NCI-H146 (cell line): ENCODE results near the gene CAMTA1.
A peak's percentile ranks its signal among the peaks of the same experiment; 100 is the strongest.
"Not testable (repeated sequence)": the region's sequence is repeated elsewhere in the genome, so short reads cannot be mapped to it uniquely, and the experiment has no call there.

Experiments used
- DNase-seq: peaks from one replicate; lab custom pipeline; 2025; lab: John Stamatoyannopoulos, UW

CAMTA1 gene

GRCh38 chr1:7771823-7772299 is 986.6 kb downstream of the CAMTA1 start:
- DNase-seq = no peak

GRCh38 chr1:7777591-7777990 is 992.3 kb downstream of the CAMTA1 start:
- no peak for DNase-seq

DNA sequence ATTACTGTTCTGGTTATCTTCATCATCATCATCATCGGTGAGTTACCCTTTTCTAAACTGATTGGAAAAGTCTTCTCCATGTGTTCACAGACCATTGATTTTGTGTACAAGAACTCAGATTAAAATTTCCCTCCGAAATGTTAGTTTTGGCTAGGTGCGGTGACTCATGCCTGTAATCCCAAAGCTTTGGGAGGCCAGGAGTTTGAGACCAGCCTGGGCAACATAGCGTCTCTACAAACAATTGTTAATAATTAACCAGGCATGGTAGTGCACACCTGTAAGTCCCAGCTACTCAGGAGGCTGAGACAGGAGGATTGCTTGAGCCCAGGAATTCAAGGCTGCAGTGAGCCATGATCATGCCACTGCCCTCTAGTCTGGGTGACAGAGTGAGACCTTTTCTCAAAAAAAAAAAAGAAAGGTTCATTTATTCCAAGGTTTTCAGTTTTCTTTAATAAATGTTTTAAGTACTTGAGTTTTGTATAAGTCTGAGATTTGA is 992.9 kb downstream of the CAMTA1 start:
- no peak for DNase-seq

- DNase-seq = no peak
These were observed 995.7 kb downstream of the CAMTA1 start for GRCh38 chr1:7780976-7781375.

DNA sequence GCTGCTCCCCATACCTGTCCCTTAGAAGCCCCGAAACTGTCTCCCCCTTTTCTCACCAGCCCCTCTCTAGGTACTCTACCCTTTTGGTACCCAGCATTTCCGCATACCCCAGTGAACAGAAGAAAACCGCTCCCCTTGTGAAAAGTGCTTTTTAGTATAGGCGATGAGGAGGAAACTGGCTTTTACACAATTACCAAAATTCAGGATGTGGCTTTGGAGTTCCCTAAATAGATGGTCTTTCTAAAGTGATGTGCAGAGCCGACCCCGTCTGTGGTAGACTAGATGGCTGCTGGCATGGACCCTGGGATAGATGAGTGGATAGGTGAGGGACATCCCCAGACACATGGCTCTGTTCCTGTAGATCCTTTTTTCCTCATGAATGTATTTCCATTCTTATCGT is 996.2 kb downstream of the CAMTA1 start:
- no peak for DNase-seq

GRCh38 chr1:7781923-7782495 is 996.8 kb downstream of the CAMTA1 start:
- no peak for DNase-seq

GRCh38 chr1:7783178-7783711 is 998.0 kb downstream of the CAMTA1 start:
- DNase-seq = peak; percentile 84

DNA sequence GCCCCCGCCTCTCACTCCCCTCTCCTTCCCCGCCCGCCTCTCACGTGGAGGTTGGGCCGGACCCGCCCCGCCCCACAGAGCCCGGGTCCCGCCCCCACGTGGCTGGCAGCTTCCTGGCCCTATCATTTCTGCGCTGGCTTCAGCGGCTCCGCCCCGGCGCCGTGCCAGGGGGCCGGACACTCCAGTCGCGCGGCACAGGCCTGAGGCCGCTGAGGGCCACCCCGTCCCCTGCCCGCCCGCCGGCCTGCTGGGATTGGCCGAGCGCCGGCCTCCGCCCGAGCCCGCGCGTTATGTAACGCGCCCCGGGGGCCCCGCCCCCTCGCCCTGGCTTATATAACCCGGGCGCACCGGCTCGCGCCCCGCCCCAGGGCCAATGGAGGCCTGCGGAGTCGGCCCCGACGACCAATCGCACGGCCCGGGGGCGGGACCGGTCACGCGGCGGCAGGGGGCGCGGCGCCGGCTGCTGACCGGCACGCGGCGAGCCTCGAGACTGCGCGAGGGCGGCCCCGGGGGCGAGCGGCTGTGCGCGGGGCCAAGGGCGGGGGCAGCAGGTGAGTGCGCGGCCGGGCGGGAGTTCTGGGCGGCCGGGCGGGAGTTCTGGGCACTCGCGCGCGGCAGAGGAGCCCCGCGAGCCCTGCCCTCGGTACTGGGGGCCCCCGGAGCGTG is 998.7 kb downstream of the CAMTA1 start, which contains the start of gene PER3:
TSS of gene PER3 (plus strand) at position 466 of the 666 bp plus-strand sequence. CDS start 587 bp downstream, outside the sequence.
- DNase-seq = peak; percentile 95

GRCh38 chr1:7784492-7785071 is 999.3 kb downstream of the CAMTA1 start:
- DNase-seq = no peak

- DNase-seq = no peak
These were observed 999.9 kb downstream of the CAMTA1 start for GRCh38 chr1:7785108-7785507.

- no peak for DNase-seq
These were observed 1001.5 kb downstream of the CAMTA1 start for GRCh38 chr1:7786795-7787194.

GRCh38 chr1:7789828-7790227 is 1004.6 kb downstream of the CAMTA1 start:
- no peak for DNase-seq

DNA sequence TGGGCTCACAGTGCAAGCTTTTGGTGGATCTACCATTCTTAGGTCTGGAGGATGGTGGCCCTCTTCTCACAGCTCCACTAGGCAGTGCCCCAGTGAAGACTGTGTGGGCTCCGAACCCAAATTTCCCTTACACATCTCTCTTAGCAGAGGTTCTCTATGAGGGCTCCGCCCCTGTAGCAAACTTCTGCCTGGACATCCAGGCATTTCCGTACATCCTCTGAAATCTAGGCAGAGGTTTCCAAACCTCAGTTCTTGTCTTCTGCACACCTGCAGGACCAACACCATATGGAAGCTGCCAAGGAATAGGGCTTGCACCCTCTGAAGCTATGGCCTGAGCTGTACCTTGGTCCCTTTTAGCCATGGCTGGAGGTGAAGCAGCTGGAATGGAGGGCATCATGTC is 1005.8 kb downstream of the CAMTA1 start:
- DNase-seq = not testable (repeated sequence)

GRCh38 chr1:7795406-7795805 is 1010.2 kb downstream of the CAMTA1 start:
- no peak for DNase-seq

DNA sequence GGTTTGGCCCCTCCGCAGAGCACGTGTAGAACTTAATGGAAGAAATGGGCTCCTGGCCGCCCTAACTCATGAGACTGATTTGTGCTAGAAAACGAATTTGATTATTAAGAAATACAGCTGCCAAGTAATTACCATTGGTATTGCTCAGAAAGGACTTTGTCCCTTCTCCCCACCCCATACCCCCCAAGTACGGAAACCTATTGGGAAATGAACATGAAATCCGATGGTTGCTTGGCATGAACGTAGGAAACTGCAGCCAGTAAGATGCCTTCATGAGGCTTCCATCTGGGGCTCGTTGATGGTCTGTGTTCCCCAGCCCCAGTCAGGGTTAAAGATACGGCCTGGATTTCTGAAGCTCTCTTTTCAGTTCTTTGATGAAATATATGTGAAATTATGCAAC is 1020.2 kb downstream of the CAMTA1 start:
- no peak for DNase-seq

GRCh38 chr1:7808253-7808844 is 1023.1 kb downstream of the CAMTA1 start:
- peak; percentile 22 for DNase-seq

GRCh38 chr1:7809742-7810141 is 1024.5 kb downstream of the CAMTA1 start:
- DNase-seq = no peak

GRCh38 chr1:7810395-7810794 is 1025.1 kb downstream of the CAMTA1 start:
- DNase-seq = no peak

GRCh38 chr1:7811476-7811875 is 1026.2 kb downstream of the CAMTA1 start:
- no peak for DNase-seq

GRCh38 chr1:7813677-7814373 is 1028.6 kb downstream of the CAMTA1 start:
- no peak for DNase-seq
